GM18870 (cell line): ENCODE results near the gene DRC1.

Experiments
- ATAC-seq: cut with Tn5 transposase; IDR thresholded peaks from one replicate; pipeline ENCODE4 v1.9.1; 2021; ENCODE audit warnings: moderate library complexity; ENCODE audit not compliant: unreplicated experiment

Gene DRC1

DNA sequence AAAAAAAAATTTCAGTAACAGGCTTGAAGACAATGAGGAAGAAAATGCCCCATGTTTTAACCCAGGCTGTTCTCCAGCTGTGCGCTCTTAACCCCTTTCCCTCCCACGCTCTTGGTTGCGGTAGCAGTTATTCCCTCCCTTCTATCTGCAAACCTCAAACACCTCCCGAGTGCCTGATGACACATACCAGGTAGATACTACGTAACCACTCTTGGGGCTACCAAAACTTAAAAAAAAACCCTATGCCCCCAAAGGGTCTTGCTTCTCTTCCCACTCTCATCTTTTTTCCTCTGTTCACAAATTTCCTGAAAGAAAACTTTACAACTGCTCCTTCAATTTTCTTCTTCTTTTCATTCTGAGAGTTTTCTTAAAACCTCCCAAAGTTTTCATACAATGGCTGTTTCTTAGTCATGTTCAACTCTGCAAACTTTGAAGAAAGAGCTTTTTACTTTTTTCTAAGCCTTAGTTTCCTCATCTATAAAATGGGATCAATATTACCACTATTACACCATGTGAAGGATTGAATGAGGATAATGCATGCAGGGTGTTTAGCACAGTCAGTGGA lies 4.9 kb upstream of the DRC1 start:
- ATAC-seq = no peak

DNA sequence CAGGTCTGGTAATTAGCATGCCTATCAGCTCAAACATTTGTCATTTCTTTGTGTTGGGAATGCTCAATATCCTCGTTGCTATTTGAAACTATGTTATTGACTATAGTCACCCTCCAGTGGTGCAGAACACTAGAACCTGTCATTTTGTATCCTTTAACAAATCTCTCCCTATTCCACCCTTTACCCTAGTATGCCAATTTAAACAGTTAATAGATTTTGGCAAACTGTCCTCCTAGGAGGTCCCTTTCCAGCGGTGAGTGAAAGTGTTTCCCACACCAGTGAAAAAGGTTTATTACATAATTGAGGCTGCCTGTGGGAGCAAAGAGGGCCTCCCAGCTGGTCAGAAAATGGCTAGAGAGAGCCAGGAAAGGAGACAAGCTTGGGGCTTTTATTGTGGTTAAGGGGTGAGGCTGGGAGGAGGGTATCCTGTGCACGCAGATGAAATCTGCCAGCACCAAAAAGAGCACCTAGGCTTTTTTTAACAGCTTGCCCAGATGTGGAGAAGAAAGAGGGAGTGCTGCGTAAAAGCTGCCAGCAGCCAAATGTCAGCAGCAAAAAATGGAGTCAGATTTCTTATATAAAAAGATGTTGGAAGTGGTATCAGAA lies 1.8 kb upstream of the DRC1 start:
- no peak for ATAC-seq

DNA sequence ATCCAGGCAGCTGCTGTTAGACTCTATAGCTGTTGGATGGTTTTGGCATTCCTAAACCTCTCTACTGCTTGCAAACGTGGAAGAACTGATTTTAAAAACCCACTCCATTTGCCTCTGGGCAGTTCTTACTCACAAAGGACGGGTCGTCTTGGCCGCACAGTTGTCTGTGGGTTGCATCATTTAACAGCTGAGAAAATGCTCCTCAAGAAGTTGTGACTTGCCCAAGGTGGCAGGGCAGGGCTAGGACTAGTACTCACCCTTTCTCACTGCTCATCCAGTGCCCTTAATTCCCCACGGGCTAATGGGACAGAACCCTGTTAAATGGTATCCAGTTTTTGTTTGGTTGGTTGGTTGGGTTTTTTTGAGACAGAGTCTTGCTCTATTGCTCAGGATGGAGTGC lies 997 bp upstream of the DRC1 start:
- ATAC-seq = no peak

DNA sequence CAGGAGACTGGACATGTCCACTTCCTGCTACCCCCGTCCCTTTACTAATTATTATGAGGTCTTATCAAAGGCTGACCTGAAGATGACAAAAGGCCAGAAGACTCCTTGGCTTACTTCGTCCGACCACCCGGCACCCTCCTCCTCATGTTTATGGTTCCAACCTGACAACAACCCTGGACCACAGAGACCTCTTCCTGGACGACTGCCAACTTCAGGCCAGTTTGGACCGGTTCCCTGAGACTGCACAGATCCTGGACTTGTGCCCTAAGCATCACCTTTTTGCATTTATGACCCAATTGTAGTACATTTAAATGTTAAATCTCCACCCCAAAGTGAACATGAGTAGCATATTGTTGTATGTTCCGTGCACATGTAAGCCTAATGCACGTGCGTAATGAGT lies 5.8 kb downstream of the DRC1 start:
- ATAC-seq = no peak

DNA sequence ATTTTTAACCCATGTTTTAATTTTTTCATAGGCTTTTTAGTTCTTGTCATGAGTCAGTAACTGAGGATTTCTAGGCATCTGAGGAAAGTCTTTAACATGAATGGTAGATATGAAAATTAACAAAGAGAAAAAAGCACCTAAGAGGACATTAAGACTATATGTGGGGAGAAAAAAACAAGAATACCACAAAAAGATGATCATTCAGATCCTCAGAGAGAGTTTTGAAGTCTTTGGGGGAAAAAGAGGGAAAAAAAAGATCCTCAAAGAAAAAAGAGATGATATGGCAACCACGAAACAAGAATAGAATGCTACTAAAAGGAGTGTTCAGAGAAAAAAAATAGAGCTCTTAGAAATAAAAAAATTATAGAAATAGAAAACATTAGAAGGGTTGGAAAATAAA lies 8.1 kb downstream of the DRC1 start:
- ATAC-seq = no peak

DNA sequence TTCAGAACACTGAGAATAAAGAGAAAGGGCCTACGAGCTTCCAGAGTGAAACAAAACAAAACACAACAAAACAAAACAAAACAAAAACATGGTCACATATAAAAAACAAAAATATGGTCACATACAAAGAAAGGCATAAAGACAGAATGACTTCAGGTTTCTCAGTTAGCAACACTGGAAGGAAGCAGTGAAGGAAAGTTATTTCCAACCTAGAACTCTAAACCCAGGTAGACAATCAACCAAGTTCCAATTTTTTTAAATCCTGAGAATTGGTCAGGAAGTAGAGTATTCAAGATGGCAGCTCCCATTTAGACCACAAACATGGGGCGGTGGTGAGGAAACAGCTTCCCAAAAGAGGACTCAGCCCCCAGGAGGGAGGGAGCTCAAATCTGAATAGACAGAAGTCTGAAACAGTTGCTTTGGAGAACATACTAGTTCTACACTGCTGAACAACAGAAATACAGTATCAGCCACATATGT lies 9.1 kb downstream of the DRC1 start:
- ATAC-seq = no peak

DNA sequence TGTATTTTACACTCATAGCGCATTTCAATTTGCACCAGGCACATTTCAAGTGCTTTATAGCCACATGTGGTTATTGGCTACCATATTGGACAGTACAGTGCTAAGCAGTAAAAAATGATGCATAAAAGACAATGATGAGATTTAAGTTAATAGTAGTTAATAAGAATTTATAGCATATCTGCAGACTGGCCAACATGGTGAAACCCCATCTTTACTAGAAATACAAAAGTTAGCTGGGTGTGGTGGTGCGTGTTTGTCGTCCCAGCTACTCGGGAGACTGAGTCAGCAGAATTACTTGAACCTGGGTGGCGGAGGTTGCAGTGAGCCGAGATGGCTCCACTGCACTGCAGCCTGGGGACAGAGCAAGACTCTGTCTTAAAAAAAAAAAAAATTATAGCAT lies 9.7 kb downstream of the DRC1 start:
- ATAC-seq = no peak

DNA sequence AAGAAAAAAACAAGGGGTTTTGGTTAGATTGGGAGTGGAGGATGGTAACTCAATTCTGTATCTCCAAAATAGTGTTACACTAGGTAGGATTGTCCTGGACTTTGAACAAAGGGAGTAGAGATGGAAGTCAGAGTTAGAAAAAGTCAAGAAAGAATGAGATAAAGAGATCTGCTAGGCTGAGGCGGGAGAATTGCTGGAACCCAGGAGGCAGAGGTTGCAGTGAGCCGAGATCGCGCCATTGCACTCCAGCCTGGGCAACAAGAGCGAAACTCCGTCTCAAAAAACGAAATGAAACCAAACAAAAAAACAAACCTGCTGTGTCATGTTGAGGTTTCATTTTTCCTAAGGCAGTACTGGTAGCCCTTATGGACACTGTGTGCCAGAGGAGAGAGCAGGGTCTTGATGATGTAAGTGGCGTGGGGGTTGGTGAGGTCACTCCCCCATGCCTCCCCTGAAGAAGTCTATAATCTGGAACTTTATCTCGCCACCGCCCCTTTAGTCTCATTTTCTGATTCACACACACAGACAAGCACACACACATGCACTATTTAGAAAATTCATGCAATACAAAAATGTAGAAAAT lies 10.5 kb downstream of the DRC1 start:
- ATAC-seq = peak; percentile 70

DNA sequence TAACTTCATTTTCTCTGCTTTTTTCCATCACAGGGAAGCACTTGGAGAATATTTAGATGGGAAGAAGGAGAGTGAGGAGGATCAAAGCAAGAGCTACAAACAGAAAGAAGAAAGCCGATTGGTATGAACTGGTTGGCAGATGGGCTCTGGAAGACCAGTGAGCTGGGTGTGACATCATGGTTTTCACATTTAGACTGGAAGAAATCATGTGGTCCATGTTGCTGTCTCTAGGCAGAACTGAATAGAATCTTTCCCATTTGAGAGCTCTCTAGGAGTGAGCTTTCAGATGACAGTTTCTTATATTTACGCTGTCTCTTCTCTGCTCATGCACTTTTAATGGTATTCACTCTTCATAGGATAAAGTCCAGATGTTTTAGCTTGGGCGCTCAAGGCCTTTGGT lies 12.6 kb downstream of the DRC1 start:
- no peak for ATAC-seq

DNA sequence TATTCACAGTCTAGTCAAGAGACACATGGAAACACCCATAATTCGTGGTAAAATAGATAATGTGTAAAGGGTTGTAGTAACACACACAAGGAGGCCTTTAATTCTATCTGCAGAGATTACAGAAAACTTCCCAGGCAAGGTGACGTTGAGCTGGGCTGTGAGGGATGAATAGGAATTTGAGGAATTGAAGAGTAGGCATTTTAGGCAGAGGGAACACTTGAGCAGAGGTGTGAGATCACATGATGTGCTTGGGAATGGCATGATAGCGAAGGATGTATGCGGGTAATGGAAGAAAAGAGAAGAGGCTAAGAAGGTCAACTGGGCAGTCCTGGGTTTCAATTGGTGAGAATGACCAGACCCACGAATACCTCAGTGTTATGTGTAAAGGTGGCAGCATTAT lies 20.2 kb downstream of the DRC1 start:
- no peak for ATAC-seq

DNA sequence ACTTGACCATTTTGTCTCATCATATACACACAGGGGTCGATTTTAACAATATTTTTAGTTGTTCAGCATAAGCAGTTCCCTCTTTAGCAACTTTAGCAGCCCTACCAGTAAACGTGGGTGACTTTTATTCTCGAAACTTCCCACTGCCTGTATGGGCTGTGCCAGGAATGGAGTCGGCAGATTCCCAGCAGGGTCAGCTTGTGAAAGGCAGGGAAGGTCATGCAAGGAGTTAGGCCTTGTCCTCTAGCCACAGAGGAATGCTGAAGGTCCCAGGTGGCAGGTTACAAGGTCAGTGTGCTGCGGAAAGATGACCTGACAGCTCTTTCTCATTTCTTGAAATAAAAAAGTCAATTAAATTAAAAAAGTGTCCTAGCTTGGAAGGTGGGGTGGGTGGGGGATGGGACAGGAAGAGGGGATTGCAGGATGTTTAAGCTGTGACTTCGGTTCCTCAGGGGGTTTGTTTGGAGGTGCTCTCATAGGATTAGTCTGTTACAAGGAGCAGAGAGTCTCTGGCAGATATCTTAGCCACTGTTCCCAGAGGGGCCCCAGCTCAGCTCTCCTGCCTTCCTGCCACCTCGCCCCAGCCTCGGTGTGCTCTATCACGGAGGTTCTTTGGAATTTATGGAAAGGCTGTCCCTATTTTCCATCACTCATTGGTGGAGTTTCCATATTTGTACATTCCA lies 21.4 kb downstream of the DRC1 start:
- ATAC-seq = no peak

DNA sequence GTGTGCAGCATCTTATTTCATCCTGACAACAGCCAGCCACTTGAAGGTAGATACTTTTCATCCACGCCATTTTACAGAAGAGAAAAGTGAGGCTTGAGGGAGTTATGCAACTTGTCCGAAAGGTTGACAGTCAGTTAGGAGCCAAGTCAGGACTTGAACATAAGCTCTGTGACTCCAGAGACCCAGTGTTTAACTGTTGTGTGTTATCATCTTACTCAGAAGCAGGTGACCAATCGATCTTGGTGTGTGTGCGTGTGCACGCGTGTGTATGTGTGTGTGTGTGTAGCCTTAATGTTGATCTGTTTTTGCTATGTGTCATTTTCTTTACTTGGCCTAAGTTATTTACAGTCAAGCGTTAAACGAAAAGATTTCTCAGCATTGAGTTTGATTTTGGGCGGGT lies 22.0 kb downstream of the DRC1 start:
- no peak for ATAC-seq

DNA sequence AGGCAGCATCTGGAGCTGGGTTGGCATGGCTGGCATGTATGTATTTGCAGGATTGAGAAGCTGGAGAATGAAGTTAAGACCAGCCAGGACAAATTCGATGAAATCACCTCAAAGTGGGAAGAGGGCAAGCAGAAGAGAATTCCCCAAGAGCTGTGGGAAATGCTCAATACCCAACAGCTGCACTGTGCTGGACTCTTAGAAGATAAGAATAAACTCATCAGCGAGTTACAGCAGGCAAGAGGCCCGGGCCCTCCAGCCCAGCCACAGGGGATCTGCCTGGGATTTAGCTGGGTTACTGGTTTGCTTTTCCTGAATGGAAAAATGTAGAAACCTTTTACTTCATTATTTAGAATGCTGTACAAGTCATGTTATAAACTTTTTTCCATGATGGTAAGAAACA lies 22.5 kb downstream of the DRC1 start:
- ATAC-seq = no peak

DNA sequence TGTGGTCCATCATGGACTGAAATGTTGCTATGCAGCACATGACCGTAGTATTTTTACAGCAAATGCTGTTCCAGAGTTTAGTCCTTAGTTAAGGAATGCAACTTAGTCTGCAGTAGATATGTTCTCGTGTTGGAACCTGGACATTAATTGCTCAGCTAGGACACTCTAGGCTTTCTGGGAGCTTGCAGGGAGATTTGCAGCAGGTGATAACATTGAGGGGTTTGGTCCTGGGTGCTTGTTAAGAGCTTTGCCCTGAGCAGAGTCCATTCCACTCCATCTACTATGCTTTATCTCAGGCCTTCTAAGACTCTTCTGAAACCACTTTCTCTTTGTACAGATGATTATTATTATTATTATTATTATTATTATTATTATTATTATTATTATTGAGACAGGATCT lies 27.1 kb downstream of the DRC1 start:
- ATAC-seq = no peak

DNA sequence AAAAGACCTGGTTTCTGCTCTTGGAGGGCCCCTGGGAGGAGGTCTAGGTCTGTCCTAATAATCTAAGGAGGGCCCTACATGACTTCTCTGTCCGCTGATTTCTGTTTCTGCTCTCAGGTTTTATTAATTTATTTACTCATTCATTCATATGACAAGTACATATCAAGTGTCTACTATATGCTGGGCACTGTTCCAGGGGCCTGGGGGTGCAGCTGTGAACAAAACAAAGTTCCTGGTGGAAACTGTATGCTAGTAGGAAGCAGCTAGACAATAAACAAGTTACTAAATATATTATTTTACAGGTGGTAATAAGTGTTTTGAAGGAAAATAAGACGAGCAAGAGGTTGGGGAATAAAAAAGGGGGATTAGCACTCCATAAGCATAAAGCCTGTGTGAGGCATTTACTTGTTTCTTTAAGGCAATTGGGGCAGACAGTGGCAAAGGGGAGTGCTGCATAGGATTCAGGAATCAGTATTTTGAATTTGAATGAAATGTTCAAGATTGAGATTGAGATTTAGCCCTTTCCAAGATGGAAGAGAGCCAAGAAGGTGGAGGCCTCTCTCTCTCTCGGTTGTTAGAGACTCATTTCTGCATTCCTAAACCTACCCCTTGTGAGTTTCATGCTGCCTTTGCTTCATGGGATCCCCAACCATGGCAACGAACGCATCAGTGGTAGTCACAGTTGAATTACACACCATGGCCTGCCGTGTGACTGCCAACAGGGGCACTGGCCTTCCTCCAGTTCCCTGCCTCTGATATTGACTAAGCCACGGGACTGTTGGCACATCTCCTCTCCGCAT lies 28.3 kb downstream of the DRC1 start:
- no peak for ATAC-seq

DNA sequence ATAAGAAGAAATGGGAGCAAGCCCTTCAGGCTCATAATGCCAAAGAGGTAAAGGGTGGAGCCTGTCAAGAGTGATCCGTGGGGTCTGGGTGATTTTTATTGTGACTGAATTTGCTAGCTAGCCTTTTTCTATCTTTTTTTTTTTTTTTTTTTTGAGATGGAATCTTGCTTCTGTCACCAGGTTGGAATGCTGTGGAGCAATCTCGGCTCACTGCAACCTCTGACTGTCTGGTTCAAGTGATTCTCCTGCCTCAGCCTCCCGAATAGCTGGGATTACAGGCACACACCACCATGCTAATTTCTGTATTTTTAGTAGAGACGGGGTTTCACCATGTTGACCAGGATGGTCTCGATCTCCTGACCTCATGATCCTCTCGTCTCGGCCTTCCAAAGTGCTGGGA lies 29.1 kb downstream of the DRC1 start:
- no peak for ATAC-seq

DNA sequence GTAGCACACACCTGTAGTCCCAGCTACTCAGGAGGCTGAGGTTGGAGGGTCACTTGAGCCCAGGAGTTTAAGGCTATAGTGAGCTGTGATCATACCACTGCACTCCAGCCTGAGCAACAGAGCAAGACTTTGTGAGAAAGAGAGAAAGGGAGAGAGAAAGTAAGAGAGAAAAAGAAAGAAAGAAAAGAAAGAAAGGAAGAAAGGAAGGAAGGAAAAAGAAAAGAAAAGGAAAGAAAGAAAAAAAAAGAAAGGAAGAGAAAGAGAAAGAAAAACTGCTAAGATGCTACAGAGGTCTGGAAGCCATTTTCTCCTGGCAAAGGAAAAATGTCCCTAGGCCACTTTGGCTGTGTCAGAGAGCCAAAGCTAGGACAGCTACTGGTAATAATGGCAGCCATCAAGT lies 30.6 kb downstream of the DRC1 start:
- no peak for ATAC-seq

DNA sequence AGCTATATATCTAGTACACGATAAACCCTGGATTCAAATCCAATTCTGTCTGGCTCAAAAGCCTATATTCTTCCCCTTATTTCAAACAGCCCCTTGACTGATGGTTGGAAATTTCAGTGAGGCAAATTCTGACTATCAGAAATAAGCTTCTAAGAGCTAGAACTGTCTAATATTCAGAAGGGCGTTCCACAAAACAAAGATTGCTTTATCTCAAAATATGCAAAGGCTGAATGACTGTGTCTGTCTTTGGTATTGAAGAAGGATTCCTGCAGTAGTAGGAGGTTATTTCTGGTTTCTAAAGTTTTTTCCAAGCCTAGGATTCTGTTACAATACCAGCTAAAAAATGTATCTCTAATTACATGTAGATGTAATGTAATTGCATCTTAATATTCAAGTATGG lies 31.1 kb downstream of the DRC1 start:
- no peak for ATAC-seq

DNA sequence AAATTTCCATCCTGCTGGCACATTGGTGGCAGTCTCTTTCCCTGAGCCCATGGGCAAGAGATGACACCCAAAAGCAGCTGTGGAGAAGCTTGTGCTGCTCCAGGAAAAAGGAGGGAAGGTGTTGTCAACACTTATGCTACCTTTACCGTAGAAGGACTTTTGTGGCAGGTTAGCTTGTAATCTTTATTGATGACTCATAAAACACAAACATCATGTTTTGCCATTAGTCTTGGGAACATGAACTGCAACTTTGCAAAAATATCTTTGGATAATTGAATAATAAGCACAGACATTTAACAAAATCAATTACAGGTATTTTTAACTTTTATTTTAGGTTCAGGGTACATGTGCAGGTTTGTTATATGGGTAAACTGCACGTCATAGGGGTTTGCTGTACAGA lies 33.4 kb downstream of the DRC1 start:
- ATAC-seq = no peak

DNA sequence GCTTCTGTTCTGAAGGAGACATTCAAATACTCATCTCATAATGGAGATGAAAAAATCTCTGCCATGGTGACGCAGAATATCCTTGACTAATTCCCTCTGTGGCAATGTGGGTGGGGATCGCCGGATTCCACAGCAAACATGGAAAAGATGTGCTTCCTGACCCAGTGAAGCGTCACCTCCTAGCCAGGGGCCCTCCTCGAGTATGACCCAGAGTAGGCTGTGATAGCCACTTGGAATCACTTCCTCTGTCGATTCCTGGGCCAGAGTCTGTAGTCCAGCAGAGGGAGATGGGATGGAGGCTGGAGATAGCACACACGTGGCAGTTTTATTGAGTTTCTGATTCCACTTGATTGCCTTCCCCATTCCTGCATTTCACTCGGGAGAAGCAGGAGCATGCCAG lies 36.8 kb downstream of the DRC1 start:
- ATAC-seq = no peak

DNA sequence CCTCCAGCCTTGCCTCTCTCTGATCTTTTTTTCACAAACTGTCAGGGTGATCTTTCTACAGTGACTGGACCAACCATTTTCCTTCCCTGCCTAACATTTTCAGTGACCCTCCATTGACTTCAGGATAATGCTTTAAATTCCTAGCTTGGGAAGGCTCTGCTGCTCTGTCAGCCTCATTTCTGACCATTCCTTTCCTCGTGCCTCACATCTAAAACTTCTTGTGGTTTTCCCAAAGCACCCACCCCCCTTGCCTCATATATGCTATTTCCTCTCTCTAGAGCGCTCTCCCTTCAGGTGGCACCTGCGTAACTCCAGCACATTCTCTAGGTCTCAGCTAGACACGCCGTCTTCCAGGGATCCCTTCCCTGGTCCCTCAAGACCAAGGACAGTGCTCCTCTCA lies 37.2 kb downstream of the DRC1 start:
- no peak for ATAC-seq

DNA sequence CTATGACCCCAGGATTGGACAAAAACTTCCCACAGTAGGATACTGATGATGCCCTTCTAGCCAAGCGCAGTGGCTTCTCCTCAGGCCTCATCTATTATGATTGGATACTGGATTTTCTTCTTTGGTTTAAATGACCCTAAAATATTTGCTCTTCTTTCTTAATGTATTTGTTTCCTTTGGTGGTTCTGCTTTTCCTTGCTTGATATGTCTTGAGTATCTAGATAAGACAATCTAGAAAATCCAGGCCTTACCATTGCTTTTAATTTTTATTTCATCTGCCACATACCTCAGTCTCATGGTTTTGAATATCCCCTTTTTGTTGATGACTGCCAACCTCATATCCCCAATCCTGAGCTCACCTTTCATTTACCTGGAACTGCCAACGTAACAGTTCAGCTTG lies 40.6 kb downstream of the DRC1 start:
- ATAC-seq = no peak
